ENCODE data around the gene ZCCHC14.
"Not testable (repeated sequence)": the region's sequence is repeated elsewhere in the genome, so short reads cannot be mapped to it uniquely, and the experiment has no call there.

Gene ZCCHC14

DNA sequence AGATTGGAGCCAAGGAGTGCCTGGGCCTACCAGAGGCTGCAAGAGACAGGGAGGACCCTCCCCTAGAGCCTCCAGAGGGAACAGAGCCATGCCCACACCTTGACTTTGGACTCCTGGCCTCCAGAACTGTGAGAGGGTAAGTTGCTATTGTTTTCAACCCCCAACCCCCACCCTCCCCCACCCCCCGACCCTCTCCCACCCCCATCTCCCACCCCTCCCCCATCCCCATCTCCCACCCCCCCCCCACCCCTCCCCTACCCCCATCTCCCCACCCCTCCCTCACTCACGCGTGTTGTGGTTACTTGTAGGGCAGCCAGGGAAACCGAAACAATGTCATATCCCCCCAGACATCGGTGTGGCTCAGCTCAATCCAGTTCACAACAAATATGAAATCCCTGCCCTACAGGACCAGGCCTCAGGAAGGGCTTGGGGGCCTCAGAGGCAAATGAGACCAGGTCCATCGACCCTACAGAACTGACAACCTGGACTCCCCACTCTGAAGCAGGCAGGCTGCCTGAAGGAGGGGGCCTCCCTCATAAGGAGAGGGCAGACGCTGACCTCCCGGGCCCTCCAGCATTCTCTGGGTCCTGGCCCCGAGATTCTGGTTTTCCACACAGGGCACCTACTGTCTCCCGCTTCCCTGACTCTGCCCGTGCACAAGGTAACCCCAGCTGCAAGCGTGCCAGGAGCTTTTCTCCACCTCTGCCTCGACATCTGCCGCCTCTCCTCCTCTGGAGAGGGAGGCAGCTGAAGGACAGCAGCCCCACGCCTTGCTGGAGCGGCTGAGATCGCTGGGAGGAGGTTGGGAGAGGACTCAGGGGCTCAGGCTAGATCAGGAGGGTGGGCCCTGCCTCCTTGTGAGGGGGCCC, 3.0 kb upstream of the ZCCHC14 start:
- no peak for DNase-seq

DNA sequence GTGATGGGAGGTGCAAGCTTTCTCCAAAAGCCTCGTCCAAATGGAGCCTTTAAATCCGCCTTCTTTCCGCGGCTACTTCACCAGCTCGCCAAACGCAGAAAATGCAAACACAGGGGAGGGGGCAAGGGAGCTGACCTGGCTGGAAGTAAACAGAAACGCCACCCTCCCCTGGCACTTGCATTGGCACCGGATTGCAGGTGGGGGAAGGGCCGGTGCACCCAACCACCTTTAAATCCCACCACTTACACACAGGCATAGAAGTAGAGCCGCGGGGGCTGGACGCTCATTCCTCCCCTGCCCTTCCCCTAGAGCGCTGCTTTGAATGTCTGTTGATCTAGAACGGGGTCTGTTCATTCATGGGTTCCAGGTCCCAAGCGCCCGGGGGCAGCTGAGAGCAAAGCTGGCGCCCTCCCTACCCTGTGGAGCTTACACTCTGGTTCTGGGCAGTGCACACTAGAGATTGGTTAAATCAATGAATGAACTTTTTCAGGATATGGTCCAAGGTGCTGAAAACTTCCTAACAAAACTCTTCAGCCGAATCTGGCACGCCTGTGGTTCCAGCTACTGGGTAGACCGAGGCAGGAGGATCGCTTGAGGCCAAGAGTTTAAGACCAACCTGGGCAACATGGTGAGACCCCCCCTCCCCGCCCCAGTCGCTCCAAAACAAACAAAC, 920 bp upstream of the ZCCHC14 start:
- DNase-seq: no peak

DNA sequence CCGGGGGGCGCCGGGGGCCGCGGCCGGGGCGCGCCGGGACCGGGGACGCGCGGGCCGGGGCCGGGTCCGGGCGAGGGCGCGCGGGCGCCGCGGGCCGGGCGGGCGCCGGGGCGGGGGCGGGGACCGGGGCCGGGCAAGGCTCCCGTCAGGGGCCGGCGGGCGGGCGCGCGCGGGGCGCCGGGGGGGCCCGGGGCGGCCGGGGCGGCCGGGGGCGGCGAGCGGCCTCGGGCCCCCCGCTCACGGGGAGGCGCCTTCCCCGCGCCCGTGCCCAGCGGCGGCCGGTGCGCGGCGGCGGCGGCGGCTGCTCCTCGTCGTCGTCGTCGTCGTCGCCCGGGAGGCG, 563 bp downstream of the ZCCHC14 start:
- no peak for DNase-seq

DNA sequence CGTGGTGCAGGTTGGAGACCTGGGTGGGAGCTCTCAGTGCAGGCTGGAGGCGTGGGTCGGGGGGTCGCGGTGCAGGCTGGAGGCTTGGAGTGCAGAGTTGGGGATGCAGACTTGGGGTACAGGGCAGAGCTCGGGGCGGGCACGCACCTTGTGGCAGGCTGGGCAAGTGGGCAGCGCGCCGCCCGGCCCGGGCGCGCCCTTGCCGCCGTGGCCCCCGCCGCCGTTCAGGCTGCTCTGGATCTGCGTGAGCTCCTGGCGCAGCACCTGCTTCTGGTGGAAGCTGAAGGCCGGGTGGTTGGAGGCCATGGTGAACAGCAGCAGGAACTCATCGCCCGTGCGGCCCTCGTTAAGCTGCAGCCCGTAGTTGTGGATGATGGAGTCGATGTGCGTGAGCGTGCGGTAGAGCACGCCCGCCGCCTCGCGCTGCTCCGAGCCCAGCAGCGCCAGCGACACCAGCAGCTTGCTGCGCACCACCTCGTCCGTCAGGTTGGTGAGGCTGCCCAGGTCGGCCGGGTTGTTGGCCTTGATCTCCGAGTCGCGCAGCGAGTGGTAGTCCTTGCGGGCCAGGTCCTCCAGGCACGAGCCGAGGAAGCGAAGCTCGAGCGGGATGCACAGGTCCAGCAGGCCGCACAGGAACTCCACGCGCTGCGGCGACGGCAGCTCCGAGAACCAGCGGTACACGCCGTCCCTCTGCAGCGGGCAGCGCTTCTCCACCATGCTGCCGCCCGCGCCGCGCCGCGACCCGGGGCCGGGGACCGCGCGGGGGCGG, 1.1 kb downstream of the ZCCHC14 start:
- no peak for DNase-seq

DNA sequence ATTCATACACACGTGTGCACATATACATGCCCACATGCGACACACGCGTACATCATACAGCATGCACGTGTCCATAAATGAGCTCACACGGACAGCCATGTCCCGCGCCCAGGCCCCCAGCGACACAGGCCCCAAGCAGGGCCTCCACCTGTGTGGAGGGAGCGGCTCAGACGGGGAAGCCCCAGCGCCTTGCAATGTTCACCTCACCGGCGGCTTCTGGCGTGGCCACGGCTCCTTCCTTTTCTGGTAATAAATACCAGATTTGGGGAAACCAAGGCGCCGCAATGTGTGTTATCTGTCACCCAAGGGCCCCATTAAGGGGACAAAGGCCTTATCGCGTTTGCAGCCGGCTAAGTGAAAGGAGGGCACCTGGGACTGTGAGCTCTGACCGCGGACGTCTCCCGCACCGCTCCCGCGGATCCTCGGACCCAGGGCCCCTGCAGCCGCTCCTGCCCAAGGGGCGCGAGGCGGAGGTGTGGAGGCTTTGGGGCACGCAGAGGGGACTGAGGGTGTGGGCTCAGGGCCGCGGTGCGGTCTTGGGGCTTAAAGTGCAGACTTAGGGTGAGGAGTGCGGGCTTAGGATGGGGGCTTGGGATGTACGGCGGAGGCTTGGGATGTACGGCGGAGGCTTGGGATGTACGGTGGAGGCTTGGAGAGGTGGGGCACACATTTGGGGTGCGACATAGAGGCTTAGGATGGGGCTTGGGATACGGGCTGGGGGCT, 1.9 kb downstream of the ZCCHC14 start:
- DNase-seq: not testable (repeated sequence)

DNA sequence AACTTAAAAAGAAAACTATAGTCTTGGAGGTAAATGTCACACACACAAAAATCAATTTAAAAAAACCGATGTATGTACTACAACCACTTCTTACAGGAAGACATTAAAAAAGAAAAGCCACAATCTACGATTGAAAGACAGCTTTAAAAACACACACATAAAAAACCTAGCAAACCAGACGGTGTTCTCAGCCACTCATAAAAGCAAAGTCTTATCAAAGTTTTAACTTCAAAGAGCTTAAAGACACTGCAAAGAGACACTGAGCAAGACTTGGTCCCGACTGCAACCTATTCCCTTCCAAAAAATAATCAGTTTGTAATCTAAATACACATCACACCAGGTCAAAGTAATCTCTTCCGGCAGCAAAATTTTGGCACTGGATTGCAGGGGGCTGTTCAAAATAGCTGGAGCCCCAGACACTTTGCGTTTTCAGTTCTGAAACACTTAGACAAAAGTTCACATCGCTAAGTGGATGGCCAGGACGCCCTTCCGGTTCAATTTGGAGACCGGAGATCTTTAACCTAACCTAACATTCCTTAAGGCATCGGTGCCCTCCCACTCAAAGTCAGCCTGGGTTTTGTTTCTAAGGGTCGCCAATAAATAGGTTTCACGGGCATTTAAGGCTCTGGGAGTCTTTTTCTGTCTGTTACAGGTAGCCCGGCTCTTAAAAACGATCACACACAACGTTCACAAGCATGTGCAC, 2.6 kb downstream of the ZCCHC14 start:
- DNase-seq: no peak

DNA sequence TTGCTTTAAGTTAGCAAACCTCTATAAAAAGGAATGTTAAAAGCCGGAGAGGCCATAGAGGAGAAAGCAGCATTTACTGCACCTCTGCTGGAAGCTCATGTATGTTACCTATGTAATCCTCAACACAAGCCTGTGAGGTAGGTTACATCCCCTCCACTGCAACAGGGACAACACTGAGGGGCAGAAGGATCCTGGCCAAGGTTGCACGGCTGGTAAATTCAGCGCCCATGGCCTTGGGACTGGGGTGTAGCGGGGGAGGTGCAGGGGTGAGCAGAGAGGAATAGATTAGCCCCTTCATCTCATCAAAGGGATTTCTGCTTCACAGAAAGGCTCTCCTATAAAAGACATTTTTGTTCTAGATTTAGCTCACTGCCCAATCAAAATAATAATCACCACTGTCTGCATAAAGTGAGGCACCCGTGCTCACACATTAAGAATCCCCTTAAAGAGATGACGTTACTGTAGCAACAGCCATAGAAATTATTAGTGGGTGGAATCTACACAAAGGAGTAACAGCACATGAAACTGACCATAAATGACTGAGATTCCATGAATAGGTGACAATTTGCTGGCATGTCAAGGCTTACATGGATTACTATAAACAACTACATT, 3.3 kb downstream of the ZCCHC14 start:
- DNase-seq: no peak

DNA sequence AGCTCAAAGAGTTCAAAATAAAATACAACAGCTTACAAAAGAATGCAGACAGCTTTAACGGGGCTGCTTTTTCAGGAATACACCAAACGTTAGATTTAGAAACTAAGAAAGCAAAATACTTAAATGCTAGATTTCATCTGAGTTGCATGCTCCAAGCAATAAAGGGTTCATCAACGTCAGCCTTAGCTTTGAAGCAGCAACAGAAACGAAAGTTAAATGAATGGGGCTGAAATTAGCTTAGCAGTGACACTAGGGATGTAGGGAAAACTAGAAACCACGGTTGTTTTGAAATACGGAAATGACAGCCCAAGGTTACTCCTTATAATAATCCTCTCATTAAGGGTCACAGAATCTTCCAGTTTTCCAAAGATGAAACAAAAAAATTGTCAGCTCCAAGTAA, 3.9 kb downstream of the ZCCHC14 start:
- DNase-seq: not testable (repeated sequence)

DNA sequence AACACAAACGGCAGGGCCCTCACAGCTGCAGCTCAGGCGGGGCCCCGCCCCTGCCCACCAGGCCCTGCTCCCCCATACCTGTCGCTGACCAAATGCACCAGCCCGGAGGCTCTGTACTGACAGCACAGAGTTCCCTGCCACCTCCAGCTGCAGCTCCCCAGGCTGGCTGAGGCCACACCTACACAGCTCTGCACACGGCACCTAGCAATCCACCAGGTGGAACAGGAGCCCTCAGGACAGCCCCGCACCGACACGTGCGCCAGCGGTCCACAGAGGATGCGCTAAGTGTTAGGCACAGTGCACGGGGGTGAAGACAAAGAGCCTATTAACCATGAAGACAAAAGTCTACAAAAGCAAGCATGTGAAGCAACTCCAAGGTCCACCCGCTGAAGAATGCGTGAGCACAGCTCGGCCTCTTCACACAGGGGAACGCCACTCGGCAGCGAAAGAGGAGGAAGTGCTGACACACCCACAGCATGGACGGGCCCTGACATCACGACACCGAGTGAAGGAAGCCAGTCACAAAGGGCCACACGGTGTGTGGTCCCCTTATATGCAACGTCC, 5.4 kb downstream of the ZCCHC14 start:
- DNase-seq: no peak

DNA sequence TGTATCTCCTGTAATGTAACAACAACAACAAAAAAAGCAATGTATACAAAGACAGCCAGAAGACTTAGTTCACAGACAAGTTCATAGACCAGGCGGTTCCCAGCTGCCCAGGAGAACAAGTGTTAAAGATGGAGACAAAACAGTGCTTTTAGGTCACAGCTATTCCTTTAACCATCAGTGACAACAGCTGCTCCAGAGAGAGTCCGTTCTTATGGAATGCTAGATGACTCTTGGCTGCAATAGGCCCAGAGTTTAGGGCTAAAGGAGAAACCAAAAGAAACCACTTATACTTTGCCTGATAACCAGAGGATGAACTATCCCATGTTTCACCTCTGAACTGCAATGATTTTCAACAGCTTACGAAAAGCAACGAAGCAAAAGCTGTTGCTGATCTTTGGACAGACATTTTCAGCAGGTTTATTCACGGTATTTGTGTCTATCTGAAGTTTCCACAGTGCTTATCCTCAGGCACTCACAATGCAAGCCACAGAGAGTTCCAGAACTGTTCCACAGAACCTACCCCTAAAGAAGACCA, 6.0 kb downstream of the ZCCHC14 start:
- DNase-seq: no peak

DNA sequence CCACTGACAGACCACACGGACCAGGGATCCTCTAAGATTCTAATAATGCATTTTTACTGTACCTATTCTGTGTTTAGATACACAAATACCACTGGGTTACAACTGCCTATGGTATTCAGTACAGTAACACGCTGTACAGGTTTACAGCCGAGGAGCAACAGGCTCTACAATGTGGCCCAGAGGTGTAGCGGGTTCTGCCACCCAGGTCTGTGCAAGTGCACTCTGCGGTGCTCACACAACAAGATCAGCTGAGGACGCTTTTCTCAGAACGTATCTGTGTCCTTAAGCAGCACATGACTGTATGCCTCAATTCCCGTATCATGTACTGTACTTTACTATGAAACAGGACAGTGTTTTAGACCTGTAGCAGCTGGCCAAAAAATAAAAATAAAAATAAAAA, 6.5 kb downstream of the ZCCHC14 start:
- no peak for DNase-seq

DNA sequence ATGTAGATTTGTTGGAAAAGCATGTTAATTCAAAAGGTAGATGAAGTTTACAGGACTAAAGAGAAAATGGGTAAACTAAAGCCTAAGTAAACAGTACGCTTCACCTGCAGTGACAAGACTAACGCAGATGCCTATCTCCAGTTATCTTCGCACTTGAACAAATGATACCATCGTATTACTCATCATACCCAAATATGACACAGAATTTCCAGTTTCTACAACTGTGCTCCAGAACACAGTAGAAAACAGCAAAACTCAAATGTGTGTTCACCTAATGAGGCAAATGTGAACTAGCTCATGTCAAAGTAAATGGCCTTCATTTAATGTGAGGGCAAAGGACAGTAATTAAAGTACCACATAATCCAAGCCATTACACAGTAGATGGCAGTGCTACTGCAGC, 7.0 kb downstream of the ZCCHC14 start:
- not testable (repeated sequence) for DNase-seq

DNA sequence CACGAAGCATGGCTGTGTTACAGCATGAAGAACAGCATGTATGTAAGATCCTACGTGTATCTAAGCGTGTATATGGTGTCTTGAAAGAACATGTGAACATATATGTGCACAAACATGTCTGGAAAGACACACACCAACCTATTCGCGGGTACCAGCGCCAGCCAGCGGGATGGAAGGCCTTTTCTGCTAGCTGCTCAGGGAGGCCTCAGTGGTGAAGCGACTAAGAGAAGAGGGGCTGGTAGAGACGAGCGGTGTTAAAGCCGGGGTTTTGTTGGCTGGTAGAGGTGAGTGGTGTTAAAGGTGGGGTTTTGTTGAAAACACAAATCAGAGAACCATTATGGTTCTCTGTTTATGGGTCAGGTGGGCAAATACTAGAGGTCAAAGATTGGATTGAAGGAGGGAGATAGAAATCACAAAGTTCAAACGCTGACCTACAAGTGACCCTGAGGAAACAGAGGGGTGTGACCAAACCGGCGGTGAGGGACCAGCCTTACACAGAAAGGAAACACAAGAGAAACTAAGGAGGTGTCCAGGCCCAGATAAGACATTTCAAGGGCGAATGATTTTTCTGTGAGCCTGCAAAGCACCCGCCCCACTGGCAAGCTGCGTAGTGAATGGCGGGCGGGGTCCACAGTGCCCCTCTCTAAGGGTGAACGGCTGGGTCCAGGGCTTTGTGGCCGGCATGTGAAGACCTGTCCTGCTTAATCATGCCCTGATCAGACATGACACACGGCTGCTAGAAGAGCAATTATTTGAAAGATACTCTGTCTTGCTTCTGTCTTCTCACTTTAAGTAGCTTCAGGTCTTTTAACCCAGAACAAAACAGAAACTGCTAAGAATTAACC, 8.1 kb downstream of the ZCCHC14 start:
- DNase-seq: no peak

DNA sequence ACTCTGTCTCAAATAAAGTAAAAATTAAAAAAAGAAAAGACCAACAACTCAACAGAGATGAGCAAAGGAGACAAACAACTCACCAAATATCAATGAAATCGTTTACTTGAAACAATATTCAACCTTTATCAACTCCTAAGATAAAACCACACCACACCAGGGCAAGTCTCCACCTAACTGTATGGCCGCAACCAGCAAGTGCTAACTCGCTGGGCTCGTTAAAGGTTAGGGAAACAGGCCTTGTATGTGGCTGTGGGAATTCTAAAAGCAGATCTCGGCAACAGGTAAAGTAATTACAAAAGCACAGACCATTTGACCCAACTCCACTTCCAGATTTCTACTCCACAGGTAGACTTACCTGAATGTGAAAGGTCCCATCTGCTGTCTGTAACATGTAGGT, 9.3 kb downstream of the ZCCHC14 start:
- DNase-seq: no peak

DNA sequence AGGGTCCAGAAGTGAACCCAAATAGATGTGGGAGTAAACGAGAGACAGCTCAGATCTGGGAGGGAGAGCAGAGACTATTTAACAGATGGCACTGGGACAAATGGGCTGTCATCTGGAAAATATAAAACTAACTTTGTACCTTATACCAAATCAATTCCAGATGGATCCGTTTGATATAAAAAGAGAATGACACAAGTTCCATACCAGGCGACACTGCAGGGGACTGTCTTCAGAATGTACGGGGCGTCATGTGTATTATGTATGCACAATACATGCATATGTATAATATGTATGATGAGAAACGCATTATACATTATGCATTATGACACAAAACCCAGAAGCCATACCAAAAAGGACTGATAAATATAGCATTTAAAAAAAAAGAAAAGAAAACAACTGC, 10.2 kb downstream of the ZCCHC14 start:
- not testable (repeated sequence) for DNase-seq

DNA sequence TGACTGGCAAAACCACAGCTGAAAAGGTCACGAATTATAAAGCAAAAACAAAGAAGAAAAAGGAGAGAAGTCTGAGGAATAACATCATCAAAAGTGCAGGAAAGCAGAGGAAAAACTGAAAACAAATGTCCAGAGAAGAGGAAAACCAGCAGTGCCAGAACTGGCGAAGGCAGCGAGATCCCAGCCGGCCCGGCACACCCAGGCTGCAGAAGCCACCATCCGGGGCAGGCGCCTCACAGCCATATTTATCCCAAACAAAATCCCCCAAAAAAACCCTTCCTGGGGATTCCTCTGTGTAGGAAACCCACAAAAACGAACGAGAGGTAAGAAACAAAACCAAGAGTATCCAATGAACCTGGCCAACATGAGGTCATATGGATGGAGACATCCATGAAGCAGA, 10.6 kb downstream of the ZCCHC14 start:
- DNase-seq: no peak

DNA sequence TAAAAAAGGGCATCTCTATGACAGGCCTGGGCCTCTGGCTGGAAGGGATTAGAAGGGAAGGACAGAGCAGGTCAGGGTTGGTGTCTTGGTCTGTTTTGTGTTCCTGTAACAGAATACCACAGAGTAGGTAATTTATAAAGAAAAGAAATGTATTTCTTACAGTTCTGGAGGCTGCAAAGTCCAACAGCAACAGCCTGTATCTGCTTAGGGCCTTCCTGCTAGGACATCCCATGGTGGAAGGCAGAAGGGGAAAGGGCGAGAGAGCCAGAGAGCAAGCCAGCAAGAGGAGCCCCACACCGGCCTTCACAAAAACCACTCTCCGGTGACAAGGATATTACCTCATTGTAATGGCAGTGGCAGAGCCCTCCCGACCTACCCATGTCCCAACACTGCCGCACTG, 11.1 kb downstream of the ZCCHC14 start:
- DNase-seq: not testable (repeated sequence)

DNA sequence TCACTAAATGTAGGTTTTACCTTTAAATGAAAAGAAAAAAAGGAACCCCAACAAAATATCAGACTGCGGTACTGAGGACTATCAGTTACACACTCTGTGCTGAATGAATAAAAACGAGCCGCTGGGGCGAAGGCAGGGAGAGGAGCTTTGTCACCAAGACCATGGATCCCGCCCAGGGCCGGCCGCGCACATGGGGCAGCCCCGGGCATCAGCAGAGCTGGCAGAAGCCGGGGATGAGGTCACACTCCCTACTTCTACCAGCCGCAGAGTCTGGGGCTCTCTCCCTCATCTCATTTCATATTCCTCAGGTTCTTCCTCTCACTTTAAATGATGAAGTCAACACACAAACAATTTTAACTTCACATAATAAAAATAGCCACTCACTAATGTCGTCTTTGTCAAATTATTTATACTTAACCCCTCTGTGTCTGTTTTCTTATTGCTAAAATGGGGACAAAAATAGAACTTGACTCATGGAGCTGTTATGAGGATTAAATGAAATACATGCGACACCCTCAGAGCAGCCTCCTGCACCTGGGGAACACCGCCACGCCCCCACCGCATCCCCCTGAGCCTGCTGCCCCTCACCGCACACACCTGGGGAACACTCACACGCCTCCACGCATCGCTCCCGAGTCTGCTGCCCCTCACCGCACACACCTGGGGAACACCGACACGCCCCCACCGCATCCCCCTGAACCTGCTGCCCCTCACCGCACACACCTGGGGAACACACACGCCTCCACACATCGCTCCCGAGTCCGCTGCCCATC, 15.4 kb downstream of the ZCCHC14 start:
- DNase-seq: not testable (repeated sequence)

DNA sequence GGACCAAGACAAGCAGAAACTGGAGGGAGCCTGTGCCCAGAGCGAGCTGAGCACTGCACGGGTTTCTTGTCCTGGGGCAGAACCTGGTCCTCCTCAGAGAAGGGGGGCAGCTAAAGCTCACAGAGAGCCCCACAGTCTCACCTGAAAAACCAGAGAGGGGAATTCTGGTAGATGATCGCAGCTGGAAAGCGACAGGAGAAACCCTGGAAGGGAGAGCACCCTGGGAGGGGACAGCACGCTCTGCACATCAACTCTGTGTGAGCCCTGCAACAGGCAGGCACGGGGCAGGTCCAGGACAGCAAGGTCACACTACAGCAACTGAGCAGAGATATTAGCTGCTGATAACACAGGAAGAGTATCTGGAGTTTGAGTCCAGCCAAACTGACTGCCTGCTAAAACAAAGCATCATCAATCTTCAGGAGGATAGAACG, 18.2 kb downstream of the ZCCHC14 start:
- no peak for DNase-seq

DNA sequence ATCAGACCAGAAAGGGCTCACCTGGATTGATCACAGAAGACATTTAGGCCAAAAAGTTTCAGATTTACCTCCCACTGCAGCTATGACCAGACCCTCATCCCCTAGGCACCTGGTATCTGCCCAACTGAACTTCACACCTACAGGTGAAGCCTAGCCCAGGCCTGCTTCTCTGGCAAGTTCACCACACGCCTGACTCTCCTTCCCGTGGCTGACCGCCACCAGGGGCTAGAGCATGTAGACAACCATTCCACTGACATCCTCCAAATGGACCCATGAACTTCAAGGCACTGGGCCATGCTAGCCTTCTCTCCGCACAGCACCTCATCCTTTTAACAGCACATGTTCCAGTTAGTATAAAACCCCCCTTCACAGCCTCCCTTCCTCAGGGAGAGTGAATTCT, 18.8 kb downstream of the ZCCHC14 start:
- DNase-seq: no peak

All from activated gamma-delta T cell treated with Interleukin-2 at 50 U/mL for 16 hours (primary cell).